KMS-11 (cell line): ENCODE data around the gene PPM1N.

Experiments
- H2AFZ ChIP-seq: fragments of 200-600 bp; sonication (generic); 2 replicates; pipeline ENCODE4 v1.6.1; 2016; ENCODE audit warnings: antibody characterized with exemption, mixed run types, low read depth
- H3K27ac ChIP-seq: fragments of 200-600 bp; sonication (generic); 2 replicates; pipeline ENCODE4 v1.6.1; 2016; ENCODE audit warnings: mild to moderate bottlenecking, mixed run types
- H3K27me3 ChIP-seq: fragments of 200-600 bp; sonication (generic); 2 replicates; pipeline ENCODE4 v1.6.1; 2017; ENCODE audit warnings: mild to moderate bottlenecking, low read depth, mixed run types, moderate library complexity; ENCODE audit not compliant: insufficient read depth
- H3K36me3 ChIP-seq: fragments of 200-600 bp; sonication (generic); 2 replicates; pipeline ENCODE4 v1.6.1; 2017; ENCODE audit warnings: mild to moderate bottlenecking, mixed run types; ENCODE audit not compliant: insufficient read depth
- H3K4me1 ChIP-seq: fragments of 200-600 bp; sonication (generic); 2 replicates; pipeline ENCODE4 v1.6.1; 2016; ENCODE audit warnings: mild to moderate bottlenecking, low read depth, mixed run types; ENCODE audit not compliant: poor library complexity, severe bottlenecking
- H3K4me2 ChIP-seq: fragments of 200-600 bp; sonication (generic); 2 replicates; pipeline ENCODE4 v1.7.0; 2016; ENCODE audit warnings: mild to moderate bottlenecking, mixed run types
- H3K4me3 ChIP-seq: fragments of 200-600 bp; sonication (generic); IDR thresholded peaks from 2 replicates; pipeline ENCODE4 v1.6.1; 2017; ENCODE audit warnings: low read depth, low read length, mixed read lengths; ENCODE audit not compliant: insufficient read depth
- H3K79me2 ChIP-seq: fragments of 200-600 bp; sonication (generic); 2 replicates; pipeline ENCODE4 v1.6.1; 2016; ENCODE audit warnings: low read depth, mixed run types; ENCODE audit not compliant: insufficient read depth
- H3K9ac ChIP-seq: fragments of 200-600 bp; sonication (generic); 2 replicates; pipeline ENCODE4 v1.6.1; 2016; ENCODE audit warnings: mild to moderate bottlenecking, mixed run types
- H4K20me1 ChIP-seq: fragments of 200-600 bp; sonication (generic); 2 replicates; pipeline ENCODE4 v1.6.1; 2016; ENCODE audit warnings: mild to moderate bottlenecking, mixed run types; ENCODE audit not compliant: insufficient read depth
- CTCF ChIP-seq: fragments of 200-600 bp; sonication (generic); conservative IDR thresholded peaks from 2 replicates; pipeline ENCODE4 v1.6.1; 2017; ENCODE audit warnings: low read depth, mild to moderate bottlenecking, antibody characterized with exemption, low read length, moderate library complexity, mixed read lengths

Gene PPM1N

DNA sequence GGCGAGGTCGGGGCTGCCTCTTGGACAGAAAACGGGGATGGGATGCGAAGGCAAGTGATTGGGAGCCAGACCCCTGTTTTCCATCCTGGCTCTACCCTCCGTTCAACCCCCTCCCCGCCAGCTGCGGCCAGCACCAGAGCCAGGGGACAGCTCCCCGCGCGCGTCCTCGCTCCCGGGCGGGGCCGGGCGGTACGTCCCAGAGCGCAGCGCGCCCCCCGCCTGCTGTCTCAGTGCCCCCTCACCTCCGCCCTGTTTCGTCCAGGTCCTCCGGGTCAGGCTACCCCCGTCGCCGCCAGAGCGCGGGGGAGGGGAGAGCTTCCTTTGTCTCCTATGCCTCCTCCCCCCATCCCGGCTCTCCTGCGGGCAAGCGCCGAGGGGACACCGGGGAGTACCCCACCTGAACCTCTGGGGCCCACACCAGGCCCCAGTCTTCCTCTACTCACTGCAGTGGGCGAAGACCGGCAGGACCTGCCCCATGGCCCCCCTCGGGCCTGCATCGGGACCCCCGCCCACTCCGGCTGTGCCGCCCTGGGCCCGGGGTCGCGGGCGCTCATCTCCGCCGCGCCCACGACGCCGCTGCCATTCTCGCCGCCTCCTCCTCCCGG is 1.8 kb upstream of the PPM1N start:
- Histone ChIP-seq H3K27me3 (peaks cover 48% of the 10 kb centered on the region), H3K79me2 (no peaks in the 10 kb centered on the region), H3K4me1 (peaks cover 30% of the 10 kb centered on the region), H2AFZ (peak overlapping the region; percentile 73), H3K27ac (no peak overlapping the region), H3K36me3 (no peaks in the 10 kb centered on the region), H3K4me2 (peak overlapping the region; percentile 100), H3K4me3 (no peak overlapping the region), H4K20me1 (no peaks in the 10 kb centered on the region), H3K9ac (no peak overlapping the region)
- no peak for TF ChIP-seq CTCF

- H3K27me3 ChIP-seq: peaks cover 38% of the 10 kb centered on the region
- H3K4me2 ChIP-seq: no peak overlapping the region
- no peaks in the 10 kb centered on the region for H4K20me1 ChIP-seq
- H3K79me2 ChIP-seq: no peaks in the 10 kb centered on the region
- H3K4me3 ChIP-seq: no peak overlapping the region
- no peak overlapping the region for H3K9ac ChIP-seq
- no peak overlapping the region for H2AFZ ChIP-seq
- no peak for TF ChIP-seq CTCF
- H3K36me3 ChIP-seq: no peaks in the 10 kb centered on the region
- H3K4me1 ChIP-seq: peaks cover 23% of the 10 kb centered on the region
- no peak overlapping the region for H3K27ac ChIP-seq
These were observed 452 bp upstream of the PPM1N start for GRCh38 chr19:45497791-45498190.

DNA sequence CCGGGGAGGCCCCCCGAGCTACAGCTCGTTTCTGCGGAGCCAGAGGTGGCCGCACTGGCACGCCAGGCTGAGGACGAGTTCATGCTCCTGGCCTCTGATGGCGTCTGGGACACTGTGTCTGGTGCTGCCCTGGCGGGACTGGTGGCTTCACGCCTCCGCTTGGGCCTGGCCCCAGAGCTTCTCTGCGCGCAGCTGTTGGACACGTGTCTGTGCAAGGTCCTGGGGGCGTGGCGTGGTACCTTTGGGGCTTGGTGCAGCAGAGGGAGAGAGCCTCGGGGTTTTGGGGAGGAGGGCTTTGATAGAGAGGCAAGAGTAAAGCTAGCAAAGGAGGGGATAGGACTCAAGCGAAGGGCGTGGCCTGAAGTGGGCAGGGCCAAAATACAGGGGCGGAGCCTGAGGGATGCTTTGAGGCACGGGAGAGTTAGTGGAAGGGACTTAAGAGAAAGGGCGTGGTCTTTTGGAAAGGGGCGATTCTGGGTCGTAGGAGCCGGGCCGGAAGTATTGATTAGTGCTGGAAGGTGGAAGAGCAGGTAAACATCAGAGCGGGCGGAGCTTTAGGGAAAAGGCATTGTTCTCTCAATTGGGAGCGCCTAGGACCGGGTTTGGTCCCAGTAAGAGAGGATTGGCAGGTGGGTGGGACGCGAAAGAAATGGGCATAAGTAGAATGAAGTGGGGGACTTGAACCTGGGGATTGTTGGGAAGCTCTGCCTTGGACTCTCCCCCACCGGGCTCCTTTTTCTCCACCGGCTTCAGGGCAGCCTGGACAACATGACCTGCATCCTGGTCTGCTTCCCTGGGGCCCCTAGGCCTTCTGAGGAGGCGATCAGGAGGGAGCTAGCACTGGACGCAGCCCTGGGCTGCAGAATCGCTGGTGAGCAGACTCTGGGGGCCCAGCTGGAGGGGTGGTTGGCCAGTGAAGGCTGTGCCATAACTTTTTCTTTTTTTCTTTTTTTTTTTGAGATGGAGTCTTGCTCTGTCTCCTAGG is 1.2 kb downstream of the PPM1N start:
- Histone ChIP-seq H3K27ac (no peak overlapping the region), H4K20me1 (no peaks in the 10 kb centered on the region), H3K9ac (no peak overlapping the region), H2AFZ (no peak overlapping the region; the same call in 1 of the 2 replicates), H3K4me1 (peaks cover 12% of the 10 kb centered on the region), H3K4me3 (no peak overlapping the region), H3K79me2 (no peaks in the 10 kb centered on the region), H3K36me3 (no peaks in the 10 kb centered on the region), H3K27me3 (peaks cover 22% of the 10 kb centered on the region), H3K4me2 (peak overlapping the region; percentile 41; the same call in 1 of the 2 replicates)
- no peak for TF ChIP-seq CTCF

GRCh38 chr19:45500918-45501729 is 2.9 kb downstream of the PPM1N start:
- Histone ChIP-seq H3K27me3 (peaks cover 6% of the 10 kb centered on the region), H3K4me2 (no peak overlapping the region), H3K4me1 (peaks cover 18% of the 10 kb centered on the region), H4K20me1 (no peaks in the 10 kb centered on the region), H3K79me2 (no peaks in the 10 kb centered on the region), H3K27ac (no peak overlapping the region), H3K36me3 (no peaks in the 10 kb centered on the region), H3K9ac (no peak overlapping the region), H2AFZ (no peak overlapping the region), H3K4me3 (no peak overlapping the region)
- TF ChIP-seq CTCF: no peak
